SU-DHL-6 (cell line): ENCODE results near the gene FUT9.

Experiments used
- H2AFZ ChIP-seq: fragments of 200-600 bp; sonication (generic); 2 replicates; pipeline ENCODE4 v1.6.1; 2014; ENCODE audit warnings: low read depth, mild to moderate bottlenecking, moderate library complexity, mixed read lengths, antibody characterized with exemption, low read length; ENCODE audit not compliant: severe bottlenecking
- H3F3A ChIP-seq: fragments of 200-600 bp; shearing (Covaris generic); 2 replicates; pipeline ENCODE4 v1.6.0; 2016; ENCODE audit warnings: antibody characterized with exemption, mild to moderate bottlenecking; ENCODE audit not compliant: insufficient read depth
- H3K27ac ChIP-seq: fragments of 200-600 bp; sonication (generic); 2 replicates; pipeline ENCODE4 v1.5.1; 2016; ENCODE audit warnings: low read depth, mild to moderate bottlenecking, low read length, moderate library complexity, mixed read lengths
- H3K27me3 ChIP-seq: fragments of 200-600 bp; sonication (generic), shearing (Covaris generic); 2 replicates; pipeline ENCODE4 v1.6.0; 2014; ENCODE audit warnings: mild to moderate bottlenecking, low read length
- H3K36me3 ChIP-seq: fragments of 200-600 bp; sonication (generic); 2 replicates; pipeline ENCODE4 v1.6.1; 2014; ENCODE audit warnings: mild to moderate bottlenecking, low read length, mixed read lengths
- H3K4me2 ChIP-seq: fragments of 300-600, 200-600 bp; shearing (Covaris generic), sonication (generic); 2 replicates; pipeline ENCODE4 v1.6.0; 2014; ENCODE audit warnings: low read length, low read depth, mild to moderate bottlenecking; ENCODE audit not compliant: poor library complexity, severe bottlenecking
- H3K4me3 ChIP-seq: fragments of 200-600 bp; sonication (generic); 2 replicates; pipeline ENCODE4 v1.5.1; 2014; ENCODE audit warnings: antibody characterized with exemption, low read length, mild to moderate bottlenecking, mixed read lengths; ENCODE audit not compliant: insufficient read depth, poor library complexity, severe bottlenecking
- H3K79me2 ChIP-seq: fragments of 200-600 bp; sonication (generic); 2 replicates; pipeline ENCODE4 v1.6.1; 2014; ENCODE audit warnings: mild to moderate bottlenecking, low read length, moderate library complexity; ENCODE audit not compliant: insufficient read depth
- H3K9ac ChIP-seq: fragments of 200-600 bp; sonication (generic); 2 replicates; pipeline ENCODE4 v1.7.0; 2014; ENCODE audit warnings: mild to moderate bottlenecking, low read length
- H3K9me2 ChIP-seq: fragments of 200-600 bp; sonication (generic); replicated peaks from 2 replicates; pipeline ENCODE4 v1.6.1; 2014; ENCODE audit warnings: low read length; ENCODE audit not compliant: insufficient read depth
- H3K9me3 ChIP-seq: fragments of 200-600 bp; sonication (generic); 2 replicates; pipeline ENCODE4 v1.6.1; 2014; ENCODE audit warnings: low read length, mixed read lengths; ENCODE audit not compliant: insufficient read depth
- H4K20me1 ChIP-seq: fragments of 200-600 bp; sonication (generic); 2 replicates; pipeline ENCODE4 v1.6.1; 2014; ENCODE audit warnings: low read depth, mild to moderate bottlenecking, antibody characterized with exemption, low read length, moderate library complexity, mixed read lengths
- CTCF ChIP-seq: fragments of 200-600 bp; sonication (generic); IDR thresholded peaks from one replicate; pipeline ENCODE4 v1.5.1; 2017; ENCODE audit warnings: antibody characterized with exemption, mild to moderate bottlenecking, low read length, moderate library complexity; ENCODE audit not compliant: insufficient read depth, poor library complexity, severe bottlenecking
- EZH2phosphoT487 ChIP-seq: fragments of 200-600 bp; sonication (generic), shearing (Covaris generic); conservative IDR thresholded peaks from 2 replicates; pipeline ENCODE4 v1.6.1; 2018; ENCODE audit warnings: mild to moderate bottlenecking, antibody characterized with exemption, low read length, moderate library complexity, mixed read lengths

The FUT9 gene

DNA sequence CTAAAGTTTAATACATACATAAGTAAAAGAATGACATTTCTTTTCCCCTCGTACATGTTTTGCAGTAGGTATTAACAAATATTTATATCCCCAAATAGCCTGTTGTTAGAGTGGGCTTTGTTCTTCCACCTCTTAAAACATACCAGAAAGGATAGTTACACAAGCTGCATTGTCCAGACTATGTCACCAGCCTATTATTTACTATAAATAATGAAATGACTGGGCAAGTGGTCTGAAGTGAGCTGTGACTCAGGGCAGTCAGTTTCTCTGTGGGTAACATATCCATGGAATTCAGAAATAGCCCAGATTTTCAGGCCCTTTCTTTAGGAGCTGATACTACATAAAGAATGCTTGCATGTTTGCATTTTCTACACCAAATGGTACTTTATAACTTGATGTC is 60.1 kb downstream of the FUT9 start:
- no peaks in the 10 kb centered on the region for H3F3A ChIP-seq
- H3K9me2 ChIP-seq, result no peaks in the 10 kb centered on the region
- H3K9me3 ChIP-seq, result no peaks in the 10 kb centered on the region
- no peak overlapping the region for H3K4me3 ChIP-seq
- H3K4me2 ChIP-seq, result no peak overlapping the region
- H3K27me3 ChIP-seq, result no peaks in the 10 kb centered on the region
- H3K27ac ChIP-seq, result no peak overlapping the region
- H4K20me1 ChIP-seq, result no peaks in the 10 kb centered on the region
- no peaks in the 10 kb centered on the region for H3K79me2 ChIP-seq
- H2AFZ ChIP-seq, result no peak overlapping the region
- H3K9ac ChIP-seq, result no peak overlapping the region
- TF ChIP-seq CTCF, result no peak
- TF ChIP-seq EZH2phosphoT487, result no peak
- no peaks in the 10 kb centered on the region for H3K36me3 ChIP-seq

GRCh38 chr6:96086745-96087144 is 71.0 kb downstream of the FUT9 start:
- H2AFZ ChIP-seq, result no peak overlapping the region
- no peak overlapping the region for H3K9ac ChIP-seq
- no peaks in the 10 kb centered on the region for H3F3A ChIP-seq
- no peaks in the 10 kb centered on the region for H3K36me3 ChIP-seq
- no peak overlapping the region for H3K4me3 ChIP-seq
- no peaks in the 10 kb centered on the region for H3K9me2 ChIP-seq
- no peaks in the 10 kb centered on the region for H3K27me3 ChIP-seq
- H3K79me2 ChIP-seq, result no peaks in the 10 kb centered on the region
- H3K27ac ChIP-seq, result no peak overlapping the region
- no peak for TF ChIP-seq CTCF
- TF ChIP-seq EZH2phosphoT487, result no peak
- H3K9me3 ChIP-seq, result no peaks in the 10 kb centered on the region
- H3K4me2 ChIP-seq, result no peak overlapping the region
- H4K20me1 ChIP-seq, result no peaks in the 10 kb centered on the region

- no peak overlapping the region for H3K4me2 ChIP-seq
These were observed 73.4 kb downstream of the FUT9 start for GRCh38 chr6:96089173-96089572.

More at GRCh38 chr6:96089173-96089572, 73.4 kb downstream of the FUT9 start:
- H3K9ac ChIP-seq, result no peak overlapping the region
- H3F3A ChIP-seq, result no peaks in the 10 kb centered on the region
- no peak overlapping the region for H3K4me3 ChIP-seq
- H4K20me1 ChIP-seq, result no peaks in the 10 kb centered on the region
- no peak for TF ChIP-seq CTCF
- TF ChIP-seq EZH2phosphoT487, result no peak
- H3K9me2 ChIP-seq, result no peaks in the 10 kb centered on the region
- H3K27ac ChIP-seq, result no peak overlapping the region
- no peaks in the 10 kb centered on the region for H3K36me3 ChIP-seq
- no peaks in the 10 kb centered on the region for H3K9me3 ChIP-seq
- no peaks in the 10 kb centered on the region for H3K27me3 ChIP-seq
- H3K79me2 ChIP-seq, result no peaks in the 10 kb centered on the region
- no peak overlapping the region for H2AFZ ChIP-seq
